ENCODE results near the gene BRDT. TPM values are rescaled to one million over a fixed set of nuclear protein-coding genes. Genes with fewer than 3 reads are reported as not detected.

Gene BRDT
- total and polyA plus RNA-seq, 2 of the 13 experiments (the other 11 are each of a cell fraction or from before 2014, with no cell fraction given) = not detected

GRCh38 chr1:92038695-92039346 lies 89.6 kb downstream of the BRDT start (continued):
- no peak for TF ChIP-seq FOXP4 (CRISPR knock-in tag; IDR thresholded peaks at IDR 0.05)
- 0 out of 2 replicates have a peak, but pooled peaks have one; percentile 31 for TF ChIP-seq ZBED4 (CRISPR knock-in tag; IDR thresholded peaks at IDR 0.05; ENCODE audit: borderline replicate concordance)

GRCh38 chr1:92040971-92041370 lies 91.8 kb downstream of the BRDT start:
- no peak overlapping the region for H3K4me3 ChIP-seq (replicated peaks in 1 of 3; ENCODE audit: insufficient read depth in 1 of 3, low read depth in 2 of 3, low read length in 3 of 3)
- no peak for FAIRE-seq
- no peaks in the 10 kb centered on the region for H4K20me1 ChIP-seq (ENCODE audit: insufficient read depth, low read length)
- H3K9ac ChIP-seq (ENCODE audit: insufficient read depth, low read depth, low read length) = no peak overlapping the region
- H3K79me2 ChIP-seq (ENCODE audit: insufficient read depth, low read length) = no peaks in the 10 kb centered on the region
- H3K27ac ChIP-seq (ENCODE audit: extremely low read length, insufficient read depth, low read length) = no peak overlapping the region
- in situ Hi-C loops (cut with HindIII; ENCODE audit: extremely low pct_ligation_motif_present, low pct_unique_long_range_greater_than_20kb) = no loop called here
- no peak overlapping the region for H2AFZ ChIP-seq (ENCODE audit: low read length)
- H3K9me3 ChIP-seq (ENCODE audit: low read length) = no peaks in the 10 kb centered on the region
- peaks cover 14% of the 10 kb centered on the region for H3K4me1 ChIP-seq (ENCODE audit: insufficient read depth, low read length)
- ChIA-PET POLR2A (no interaction called here), CTCF (ENCODE audit: low intra/inter-chr PET ratio, low total read pairs) (no interaction called here)
- H3K4me2 ChIP-seq (ENCODE audit: low read depth, low read length) = no peak overlapping the region
- no peaks in the 10 kb centered on the region for H3K27me3 ChIP-seq (ENCODE audit: control insufficient read depth in 1 of 2, insufficient read depth in 2 of 2, low read length in 2 of 2)
- intact Hi-C loops (cut with micrococcal nuclease; ENCODE audit: unreplicated experiment) = no loop called here
- ATAC-seq = no peak
- BruUV-seq (replicated peaks) = no TSS peak
- 0% methylated on average over 1 of the region's 1 CpG for WGBS (ENCODE audit: low lambda C conversion rate)
- TF ChIP-seq AGO1 (IDR thresholded peaks at IDR 0.05; ENCODE audit: low read depth, low read length, poor library complexity, severe bottlenecking) (no peak), EED (CRISPR knock-in tag; IDR thresholded peaks at IDR 0.05) (no peak), ZNF564 (CRISPR knock-in tag; IDR thresholded peaks at IDR 0.05) (no peak), ZNF619 (CRISPR knock-in tag; IDR thresholded peaks at IDR 0.05) (no peak), DMTF1 (CRISPR knock-in tag; IDR thresholded peaks at IDR 0.05) (no peak), U2AF1 (optimal IDR thresholded peaks at IDR 0.05; ENCODE audit: low read depth, low read length) (no peak), SMC3 (IDR thresholded peaks at IDR 0.05; ENCODE audit: low read length) (no peak)
- no peak for DNase-seq (ENCODE audit: low spot score)
- no peaks in the 10 kb centered on the region for H3K36me3 ChIP-seq (replicated peaks in 1 of 2; ENCODE audit: control insufficient read depth in 1 of 2, insufficient read depth in 2 of 2, low read length in 2 of 2)

Measured in HepG2 (cell line).